ENCODE data around the gene B9D1.

The B9D1 gene

GRCh38 chr17:19319771-19320505 is 42.6 kb downstream of the B9D1 start:
- no peak for DNase-seq (ENCODE audit: low read depth)

- no peak for DNase-seq (ENCODE audit: low read depth)
Observed at GRCh38 chr17:19318611-19319010, 43.9 kb downstream of the B9D1 start.

GRCh38 chr17:19317359-19318095 is 45.0 kb downstream of the B9D1 start:
- no peak for DNase-seq (ENCODE audit: low read depth)

GRCh38 chr17:19316761-19317358 is 45.7 kb downstream of the B9D1 start:
- DNase-seq (ENCODE audit: low read depth) = no peak

- no peak for DNase-seq (ENCODE audit: low read depth)
Observed at GRCh38 chr17:19315104-19315503, 47.4 kb downstream of the B9D1 start.

GRCh38 chr17:19313746-19314651 is 48.5 kb downstream of the B9D1 start:
- no peak for DNase-seq (ENCODE audit: low read depth)

GRCh38 chr17:19313066-19313745 is 49.3 kb downstream of the B9D1 start:
- DNase-seq (ENCODE audit: low read depth) = no peak

- no peak for DNase-seq (ENCODE audit: low read depth)
Observed at GRCh38 chr17:19312406-19312805, 50.1 kb downstream of the B9D1 start.

GRCh38 chr17:19311421-19312215 is 50.9 kb downstream of the B9D1 start:
- DNase-seq (ENCODE audit: low read depth) = no peak

- DNase-seq (ENCODE audit: low read depth) = no peak
Observed at GRCh38 chr17:19311016-19311415, 51.5 kb downstream of the B9D1 start.

- no peak for DNase-seq (ENCODE audit: low read depth)
Observed at GRCh38 chr17:19310151-19310550, 52.4 kb downstream of the B9D1 start.

GRCh38 chr17:19309701-19310100 is 52.8 kb downstream of the B9D1 start:
- no peak for DNase-seq (ENCODE audit: low read depth)

- DNase-seq (ENCODE audit: low read depth) = no peak
Observed at GRCh38 chr17:19308398-19308797, 54.1 kb downstream of the B9D1 start.

GRCh38 chr17:19307521-19307920 is 55.0 kb downstream of the B9D1 start:
- no peak for DNase-seq (ENCODE audit: low read depth)

GRCh38 chr17:19306160-19307111 is 56.1 kb downstream of the B9D1 start:
- DNase-seq (ENCODE audit: low read depth) = no peak

GRCh38 chr17:19305761-19306159 is 56.8 kb downstream of the B9D1 start:
- DNase-seq (ENCODE audit: low read depth) = no peak

- DNase-seq (ENCODE audit: low read depth) = no peak
Observed at GRCh38 chr17:19305256-19305655, 57.3 kb downstream of the B9D1 start.

GRCh38 chr17:19304751-19305150 is 57.8 kb downstream of the B9D1 start:
- DNase-seq (ENCODE audit: low read depth) = no peak

- no peak for DNase-seq (ENCODE audit: low read depth)
Observed at GRCh38 chr17:19304209-19304608, 58.3 kb downstream of the B9D1 start.

GRCh38 chr17:19303367-19303776 is 59.2 kb downstream of the B9D1 start:
- no peak for DNase-seq (ENCODE audit: low read depth)

Data from HS-5 (cell line).